Neural progenitor cell (in vitro differentiated cells): ENCODE data around the gene CCSER2.

Experiments
- CTCF ChIP-seq: fragments of 200-600 bp; sonication (generic); IDR thresholded peaks from 2 replicates; pipeline ENCODE4 v1.5.1; 2017; ENCODE audit warnings: antibody characterized with exemption, mild to moderate bottlenecking
- EZH2phosphoT487 ChIP-seq: fragments of 200-600 bp; sonication (generic); IDR thresholded peaks from 2 replicates; pipeline ENCODE4 v1.6.1; 2017; ENCODE audit warnings: antibody characterized with exemption

- TF ChIP-seq CTCF (no peak), EZH2phosphoT487 (no peak)
Observed at GRCh38 chr10:84358743-84359142, 30.4 kb downstream of the CCSER2 start.
